GM18870 (cell line): Measurements from ENCODE around the gene BLTP3A.

ENCODE experiments used
- ATAC-seq: cut with Tn5 transposase; IDR thresholded peaks from one replicate; pipeline ENCODE4 v1.9.1; 2021; ENCODE audit warnings: moderate library complexity; ENCODE audit not compliant: unreplicated experiment

The BLTP3A gene

DNA sequence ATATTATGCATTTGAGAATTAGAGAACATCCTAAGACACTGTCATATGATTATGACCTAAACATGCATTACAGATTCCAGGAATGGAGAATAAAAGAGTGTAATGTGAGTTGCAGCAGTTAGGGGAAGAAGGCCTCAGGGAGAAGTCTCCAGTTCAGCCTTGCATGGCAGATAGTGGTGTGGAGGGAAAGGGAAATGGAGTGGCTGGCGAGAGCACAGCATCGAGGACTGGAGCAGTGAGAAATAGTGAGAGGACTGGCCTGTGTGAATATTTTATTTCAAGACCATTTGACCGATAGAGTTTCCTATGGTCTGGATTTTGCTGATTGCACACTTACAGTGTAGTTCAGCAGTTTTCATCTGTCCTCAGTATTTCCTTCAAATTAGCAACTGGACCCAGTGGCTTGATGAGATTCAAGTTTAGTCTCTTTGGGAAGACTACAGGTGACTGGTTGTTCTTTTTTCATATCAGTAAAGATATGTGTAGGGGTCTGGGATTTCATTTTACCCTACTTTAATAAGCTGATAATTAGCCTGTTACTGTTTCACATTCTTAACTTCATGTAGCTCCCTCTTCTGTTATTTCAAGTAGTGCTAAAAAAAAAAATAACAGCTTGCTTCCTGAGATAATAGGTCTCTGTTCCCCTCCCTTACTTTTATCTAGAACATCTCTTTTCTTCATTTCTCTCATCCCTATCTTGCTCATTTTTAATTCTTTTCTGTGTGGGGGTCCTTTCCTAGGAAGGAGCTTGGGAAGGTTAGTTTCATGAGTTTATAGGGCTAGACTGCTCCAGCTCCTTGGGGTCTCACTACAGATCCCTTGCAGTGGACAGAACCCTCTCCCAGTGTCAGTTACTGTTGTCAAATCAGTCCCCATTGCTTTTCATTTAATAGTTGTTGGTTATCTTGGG, 27.9 kb downstream of the BLTP3A start:
- no peak for ATAC-seq

DNA sequence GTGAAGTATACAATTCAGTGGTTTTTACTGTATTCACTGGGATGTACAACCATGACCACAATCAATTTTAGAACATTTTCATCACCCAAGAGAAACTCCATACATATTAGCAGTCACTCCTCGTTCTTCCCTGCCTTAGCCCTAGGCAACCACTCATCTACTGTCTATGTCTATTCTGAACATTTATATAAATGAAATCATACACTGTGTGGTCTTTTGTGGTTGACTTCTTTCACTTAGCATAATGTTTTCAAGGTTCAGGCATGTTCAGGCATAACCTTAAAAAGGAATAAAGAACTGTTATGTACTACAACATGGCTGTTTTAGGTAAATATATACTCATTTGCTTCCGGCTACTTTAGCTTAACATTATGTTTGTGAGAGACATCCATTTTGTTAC, 37.3 kb downstream of the BLTP3A start:
- ATAC-seq = no peak

DNA sequence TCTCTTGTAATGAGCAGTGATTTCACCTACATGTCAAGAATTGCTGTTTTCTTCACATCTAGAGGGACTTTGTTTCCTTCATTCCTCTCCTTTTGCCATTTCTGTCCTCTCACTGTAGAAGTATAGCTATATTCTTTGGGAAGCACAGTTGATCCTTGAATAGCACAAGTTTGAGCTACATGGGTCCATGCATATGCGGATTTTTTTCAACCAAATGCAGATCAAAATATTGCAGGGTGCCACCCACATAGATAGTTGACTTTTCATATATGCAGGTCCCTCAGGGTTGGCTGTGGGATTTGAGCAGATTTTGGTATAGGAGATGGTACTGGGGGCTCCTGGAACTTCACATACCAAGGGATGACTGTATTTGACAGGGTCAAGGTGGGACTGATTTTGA, 41.1 kb downstream of the BLTP3A start:
- ATAC-seq = no peak

DNA sequence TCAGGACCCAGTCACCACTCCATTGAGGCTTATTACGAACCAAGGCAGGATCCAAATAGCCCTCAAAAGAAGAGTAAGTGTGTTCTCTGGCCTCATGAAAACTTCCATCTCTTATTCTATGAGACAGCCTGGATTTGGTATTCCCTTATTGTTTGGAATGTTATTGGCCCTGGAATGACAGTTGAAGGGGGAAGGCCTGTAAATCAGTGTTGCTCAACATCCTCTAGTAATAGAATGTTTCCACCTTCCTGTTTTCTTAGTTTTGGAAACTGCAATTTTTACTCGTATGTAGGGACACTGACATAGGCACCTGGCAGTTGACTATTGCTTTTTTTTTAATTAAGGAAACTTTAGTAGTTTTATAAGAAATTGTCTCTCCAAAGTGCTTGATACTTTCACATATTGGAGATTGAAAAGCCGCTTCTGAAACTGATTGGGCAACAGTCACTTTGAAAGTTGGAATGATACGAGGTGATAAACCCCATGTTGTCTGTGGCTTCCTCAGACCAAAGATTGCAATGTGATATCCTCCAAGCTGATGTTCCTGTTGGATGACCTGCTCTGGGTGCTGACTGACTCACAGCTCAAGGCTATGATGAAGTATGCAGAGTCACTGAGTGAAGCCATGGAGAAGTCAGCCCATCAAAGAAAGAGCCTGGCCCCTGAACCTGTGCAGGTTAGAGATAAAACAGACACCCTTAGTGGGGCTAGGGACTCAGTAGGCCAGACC, 43.1 kb downstream of the BLTP3A start:
- ATAC-seq = no peak

DNA sequence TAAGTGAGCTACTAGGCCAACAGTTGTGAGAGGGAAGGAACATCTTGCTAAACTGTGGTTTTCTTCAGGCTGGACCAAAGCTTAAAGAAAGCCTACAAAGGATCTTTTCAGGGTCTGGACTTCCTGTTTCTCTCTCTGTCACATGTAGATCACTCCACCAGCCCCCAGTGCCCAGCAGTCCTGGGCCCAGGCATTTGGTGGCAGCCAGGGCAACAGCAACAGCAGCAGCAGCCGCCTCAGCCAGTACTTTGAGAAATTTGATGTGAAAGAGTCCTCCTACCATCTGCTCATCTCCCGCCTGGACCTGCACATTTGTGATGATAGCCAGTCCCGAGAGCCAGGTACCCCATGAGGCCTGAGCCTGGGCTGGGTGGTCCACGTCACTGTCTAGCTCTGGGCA, 44.1 kb downstream of the BLTP3A start:
- ATAC-seq = no peak

DNA sequence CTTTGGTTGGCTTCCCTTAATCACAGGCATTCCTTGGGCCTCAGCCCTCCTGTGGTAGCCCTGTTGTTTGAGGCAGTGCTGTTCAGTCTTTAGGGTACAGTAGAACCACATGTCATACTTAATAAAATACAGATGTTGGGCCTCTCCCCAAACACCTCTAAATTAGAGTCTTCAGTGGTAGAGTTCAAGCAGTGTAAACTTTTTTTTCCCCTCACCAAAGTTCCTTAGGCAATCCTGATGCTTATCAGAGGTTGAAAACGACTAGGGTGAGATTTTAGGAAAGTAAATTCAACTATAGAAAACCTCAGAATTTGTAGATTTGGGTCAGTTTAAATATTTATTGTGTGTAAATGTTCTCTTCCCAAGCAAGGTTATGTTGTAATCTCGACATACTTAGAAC, 44.6 kb downstream of the BLTP3A start:
- ATAC-seq = no peak

DNA sequence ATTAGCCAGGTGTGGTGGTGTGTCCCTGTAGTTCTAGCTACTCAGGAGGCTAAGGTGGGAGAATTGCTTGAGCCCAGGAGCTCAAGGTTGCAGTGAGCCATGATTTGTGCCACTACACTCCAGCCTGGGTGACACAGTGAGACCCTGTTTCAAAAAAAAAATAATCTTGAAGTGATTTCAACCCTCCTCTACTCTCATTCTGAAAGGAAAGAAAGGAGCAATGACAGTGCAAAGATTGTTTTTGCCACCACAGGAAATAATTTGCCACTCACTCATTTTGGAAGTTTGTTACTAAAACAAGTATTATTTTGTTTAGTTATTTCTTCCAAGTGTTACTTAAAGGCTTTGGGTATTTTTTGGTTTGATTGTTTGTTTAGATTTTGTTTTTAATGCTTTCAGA, 45.6 kb downstream of the BLTP3A start:
- ATAC-seq = no peak

DNA sequence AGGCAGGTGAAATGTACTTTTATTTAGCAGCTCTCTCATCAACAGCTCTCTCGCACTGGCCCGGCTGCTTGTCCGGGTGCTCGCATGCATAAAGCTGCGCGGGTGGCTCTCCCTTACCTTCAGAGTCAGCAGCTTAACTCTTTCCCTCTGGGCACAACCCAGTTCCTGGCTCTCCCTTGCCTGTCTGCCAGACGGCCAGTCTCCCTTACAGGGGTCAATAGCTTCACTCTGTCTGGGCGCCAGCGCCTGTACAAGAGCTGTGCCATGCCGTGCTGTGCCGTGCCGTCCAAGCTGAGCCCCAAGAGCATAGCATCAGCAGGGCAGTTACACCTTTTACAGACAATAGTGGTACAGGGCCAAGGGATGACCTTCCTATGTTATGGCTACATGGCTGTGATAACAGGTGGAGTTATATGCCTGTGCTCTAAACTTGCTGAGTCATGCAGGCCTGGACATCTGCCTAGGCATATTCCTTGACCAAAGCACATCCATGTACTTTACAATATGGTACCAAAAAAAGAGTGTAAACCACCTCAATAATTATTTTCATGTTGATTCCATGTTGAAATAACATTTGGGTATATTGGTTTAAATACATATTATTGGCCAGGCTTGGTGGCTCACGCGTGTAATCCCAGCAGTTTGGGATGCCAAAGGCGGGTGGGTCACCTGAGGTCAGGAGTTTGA, 47.9 kb downstream of the BLTP3A start:
- no peak for ATAC-seq
